Left lung (tissue), 10 donors: Measurements from ENCODE around the gene SAMD14. TPM values are rescaled to one million over a fixed set of nuclear protein-coding genes. Genes with fewer than 3 reads are reported as not detected.
A peak's percentile ranks its signal among the peaks of the same experiment; 100 is the strongest.
"Not testable (repeated sequence)": the region's sequence is repeated elsewhere in the genome, so short reads cannot be mapped to it uniquely, and the experiment has no call there.

Experiments
- ATAC-seq: fragments of 200-7000 bp; cut with Tn5 transposase; one replicate; pipeline ENCODE4 v1.9.1; 2020; ENCODE audit warnings: moderate library complexity
- DNase-seq, 4 donors: peaks; one replicate each; pipeline ENCODE4 v3.0.0-alpha.2; 2013 to 2020
- H3K27ac ChIP-seq, 2 donors: fragments of 200-600 bp; sonication (generic) in 1 of 2; one replicate each; pipeline versions ENCODE4 v1.5.0 to v1.8.0; 2020 to 2021
- H3K27me3 ChIP-seq, 2 donors: fragments of 200-600 bp; sonication (generic) in 1 of 2; one replicate each; pipeline versions ENCODE4 v1.5.0 to v1.8.0; 2020 to 2021
- H3K36me3 ChIP-seq, 2 donors: fragments of 200-600 bp; sonication (generic) in 1 of 2; one replicate each; pipeline versions ENCODE4 v1.5.0 to v1.8.0; 2020 to 2021
- H3K4me1 ChIP-seq, 2 donors: fragments of 200-600 bp; one replicate each; pipeline ENCODE4 v1.8.0; 2021
- H3K4me3 ChIP-seq, 2 donors: fragments of 200-600 bp; sonication (generic) in 1 of 2; one replicate each; pipeline versions ENCODE4 v1.5.0 to v1.8.0; 2020 to 2021; ENCODE audit warnings: mild to moderate bottlenecking in 1 of 2
- H3K9me3 ChIP-seq, 2 donors: fragments of 200-600 bp; sonication (generic) in 1 of 2; one replicate each; pipeline versions ENCODE4 v1.5.0 to v1.8.0; 2020 to 2021
- intact Hi-C, 2 donors: fragments of 100-400 bp; cut with DNase I; formaldehyde crosslinking; loops; one replicate each; pipeline versions ENCODE4 v1.11.2 to v1.14.2; 2022
- polyA plus RNA-seq, 6 donors: library from polyadenylated mRNA; unstranded; fragments of 120-200 nt; gene quantifications; one replicate each; pipeline ENCODE4 v1.2.1, GENCODE V29; 2013; ENCODE audit not compliant: insufficient read length in 6 of 6
- total RNA-seq, 2 donors: library from RNA; stranded (reverse); fragmentation: NEBNext Ultra II Directional; extraction: Animal tissue kit (Norgen Biotek cat#: 25700); gene quantifications; one replicate each; pipeline ENCODE4 v1.2.1, GENCODE V29; 2021
- TF ChIP-seq, protein P1 (sequence below), 2 donors: fragments of 200-600 bp; sonication (generic) in 1 of 2; IDR thresholded peaks; one replicate each; pipeline versions ENCODE4 v1.5.0 to v1.8.0; 2021; ENCODE audit warnings: antibody characterized with exemption in 2 of 2
- donor health status: DM: no; HTN: yes; CAD: no.
- donor health status: DM: no; HTN: no; CAD: no.

Gene SAMD14
- total and polyA plus RNA-seq, 8 donors, result 8.4 to 21.6 (median 15.8) TPM

DNA sequence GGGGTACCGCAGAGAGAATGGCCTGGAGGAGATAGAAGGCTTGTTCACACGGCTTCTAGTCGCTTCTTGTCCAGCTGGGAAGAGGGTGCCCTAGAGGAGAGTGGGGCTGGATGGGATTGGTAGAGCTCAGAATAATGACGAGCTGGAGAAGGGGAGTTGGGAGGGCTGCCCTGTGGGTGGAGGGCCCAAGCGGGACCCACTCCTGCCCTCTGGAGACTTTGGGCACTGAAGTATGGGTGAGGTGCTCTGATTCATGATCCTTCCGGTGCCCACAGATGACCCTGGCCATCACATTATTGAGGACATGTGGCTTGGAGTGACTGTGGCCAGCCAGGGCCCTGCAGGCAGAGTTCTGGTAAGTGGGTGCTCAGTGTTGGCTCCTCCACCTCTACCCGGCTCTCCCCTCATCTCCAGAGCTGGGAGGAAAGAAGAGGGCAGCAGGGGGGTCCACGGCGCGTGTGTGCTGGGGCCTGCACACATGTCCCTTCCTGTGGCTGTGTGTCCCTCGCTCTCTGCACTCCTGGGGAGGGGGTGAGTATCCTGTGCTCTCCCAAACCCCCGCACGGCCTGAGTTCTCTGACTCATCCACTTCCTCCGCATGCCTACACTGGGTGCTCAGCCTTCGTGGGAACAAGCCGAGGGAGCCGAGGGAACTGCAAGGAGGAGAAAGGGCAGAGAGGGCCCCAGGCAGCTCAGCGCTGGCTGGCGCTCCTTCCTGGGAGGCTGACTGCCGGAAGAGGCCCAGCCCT is 65.5 kb downstream of the SAMD14 start:
- TF ChIP-seq, protein P1, sequence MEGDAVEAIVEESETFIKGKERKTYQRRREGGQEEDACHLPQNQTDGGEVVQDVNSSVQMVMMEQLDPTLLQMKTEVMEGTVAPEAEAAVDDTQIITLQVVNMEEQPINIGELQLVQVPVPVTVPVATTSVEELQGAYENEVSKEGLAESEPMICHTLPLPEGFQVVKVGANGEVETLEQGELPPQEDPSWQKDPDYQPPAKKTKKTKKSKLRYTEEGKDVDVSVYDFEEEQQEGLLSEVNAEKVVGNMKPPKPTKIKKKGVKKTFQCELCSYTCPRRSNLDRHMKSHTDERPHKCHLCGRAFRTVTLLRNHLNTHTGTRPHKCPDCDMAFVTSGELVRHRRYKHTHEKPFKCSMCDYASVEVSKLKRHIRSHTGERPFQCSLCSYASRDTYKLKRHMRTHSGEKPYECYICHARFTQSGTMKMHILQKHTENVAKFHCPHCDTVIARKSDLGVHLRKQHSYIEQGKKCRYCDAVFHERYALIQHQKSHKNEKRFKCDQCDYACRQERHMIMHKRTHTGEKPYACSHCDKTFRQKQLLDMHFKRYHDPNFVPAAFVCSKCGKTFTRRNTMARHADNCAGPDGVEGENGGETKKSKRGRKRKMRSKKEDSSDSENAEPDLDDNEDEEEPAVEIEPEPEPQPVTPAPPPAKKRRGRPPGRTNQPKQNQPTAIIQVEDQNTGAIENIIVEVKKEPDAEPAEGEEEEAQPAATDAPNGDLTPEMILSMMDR (IDR thresholded peaks at IDR 0.05), result no peak
- peaks cover 48 to 65% of the 10 kb centered on the region in 2 donors for H3K4me1 ChIP-seq
- ATAC-seq (peak; percentile 34), DNase-seq (peak in 1 of 4 donors; percentile 77)
- peak overlapping the region; percentile 72 to 78 for H3K27ac ChIP-seq
- H3K9me3 ChIP-seq, result no peaks in the 10 kb centered on the region
- intact Hi-C loops, result no loop called here
- H3K27me3 ChIP-seq, result no peaks in the 10 kb centered on the region
- H3K4me3 ChIP-seq, result no peak overlapping the region
- H3K36me3 ChIP-seq, result peaks cover 0 to 24% of the 10 kb centered on the region in 2 donors

DNA sequence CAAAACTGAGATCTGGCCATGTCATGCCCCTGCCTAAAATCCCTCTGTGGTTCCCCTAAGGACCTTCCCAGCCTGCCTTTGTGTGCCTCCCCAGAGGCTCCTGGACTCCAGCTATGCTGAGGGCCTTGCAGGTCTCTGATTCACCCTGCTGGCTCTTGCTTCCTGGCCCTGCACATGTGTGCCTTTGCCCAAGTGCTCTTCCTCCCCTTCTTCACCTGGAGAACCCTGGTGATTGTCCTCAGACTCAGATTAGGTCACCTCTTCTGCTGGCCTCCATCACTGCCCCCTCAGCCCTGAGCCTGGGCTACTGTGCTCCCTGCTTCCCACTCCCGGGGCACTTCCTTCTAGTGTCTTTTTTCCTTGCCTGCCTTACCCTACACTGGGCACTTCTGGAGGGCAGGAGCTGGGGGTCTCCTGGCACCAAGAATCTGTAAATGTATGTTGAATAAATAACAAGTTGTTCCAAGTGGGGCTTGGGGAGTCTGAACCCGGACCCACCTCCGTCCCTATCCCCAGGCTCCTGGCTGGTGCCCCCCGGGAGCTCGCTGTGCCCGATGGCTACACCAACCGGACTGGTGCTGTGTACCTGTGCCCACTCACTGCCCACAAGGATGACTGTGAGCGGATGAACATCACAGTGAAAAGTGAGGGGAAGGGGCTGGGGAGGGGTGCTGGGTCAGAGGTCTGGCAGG is 66.3 kb downstream of the SAMD14 start:
- TF ChIP-seq, protein P1 (IDR thresholded peaks at IDR 0.05), result no peak
- Histone ChIP-seq H3K27me3 (no peaks in the 10 kb centered on the region), H3K9me3 (no peaks in the 10 kb centered on the region), H3K4me1 (peaks cover 55 to 72% of the 10 kb centered on the region in 2 donors), H3K4me3 (no peak overlapping the region), H3K27ac (peak overlapping the region; percentile 72 to 78), H3K36me3 (peaks cover 0 to 19% of the 10 kb centered on the region in 2 donors)
- DNase-seq (no peak), ATAC-seq (peak; percentile 1)
- intact Hi-C loops, result no loop called here

DNA sequence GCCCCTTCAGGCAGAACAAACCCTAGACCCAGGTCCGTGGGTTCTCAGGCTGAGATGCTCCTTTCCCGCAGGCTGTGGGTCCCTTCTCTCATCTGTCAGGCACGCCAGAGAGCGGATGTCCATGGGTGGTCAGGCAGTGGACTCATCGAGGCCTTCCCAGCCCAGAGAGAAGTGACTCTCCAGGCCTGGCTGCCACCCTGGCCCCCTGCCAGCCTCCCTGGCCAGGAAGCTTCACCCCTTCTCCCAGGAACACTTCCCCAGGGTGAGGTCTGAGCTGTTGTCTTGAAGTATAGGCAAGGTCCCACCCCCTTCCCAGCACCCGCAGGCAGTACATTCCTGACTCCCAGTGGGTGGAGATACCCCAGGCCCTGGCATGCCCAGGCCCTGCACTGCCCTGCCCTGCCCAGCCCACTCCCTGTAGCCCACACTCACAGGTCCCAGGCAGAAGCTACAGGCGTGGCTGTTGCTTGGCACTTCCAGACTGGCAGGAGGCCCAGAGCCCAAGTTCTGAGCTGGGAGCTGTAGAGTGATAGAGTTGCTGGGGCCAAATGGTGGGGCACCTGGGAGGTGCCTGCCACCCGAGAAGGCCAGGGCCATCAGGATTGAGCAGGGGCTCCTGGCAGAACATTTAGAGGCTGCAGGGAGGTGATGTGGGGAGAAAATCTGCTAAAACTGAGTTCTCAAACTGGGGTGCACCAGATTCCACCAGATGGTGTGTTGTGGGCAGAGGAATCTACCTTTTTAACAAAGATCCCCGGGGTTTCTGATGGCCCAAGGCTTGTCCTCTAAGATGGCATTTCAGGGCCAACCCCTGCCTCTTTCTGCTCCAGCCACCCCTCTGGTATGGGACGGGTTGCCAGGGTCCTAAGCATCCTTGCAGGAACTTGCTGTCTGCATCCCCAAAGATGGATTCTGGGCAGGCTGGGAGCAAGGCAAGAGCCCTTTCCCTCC is 67.4 kb downstream of the SAMD14 start:
- H3K9me3 ChIP-seq, result no peaks in the 10 kb centered on the region
- TF ChIP-seq, protein P1 (IDR thresholded peaks at IDR 0.05), result no peak
- DNase-seq (peak; percentile 33 to 93 (median 84)), ATAC-seq (peak; percentile 80)
- peaks cover 0 to 8% of the 10 kb centered on the region in 2 donors for H3K36me3 ChIP-seq
- H3K27me3 ChIP-seq, result peaks cover 0 to 6% of the 10 kb centered on the region in 2 donors
- H3K4me1 ChIP-seq, result peaks cover 65 to 83% of the 10 kb centered on the region in 2 donors
- intact Hi-C loops, result no loop called here
- H3K27ac ChIP-seq, result peak overlapping the region; percentile 72 to 78
- no peak overlapping the region for H3K4me3 ChIP-seq

DNA sequence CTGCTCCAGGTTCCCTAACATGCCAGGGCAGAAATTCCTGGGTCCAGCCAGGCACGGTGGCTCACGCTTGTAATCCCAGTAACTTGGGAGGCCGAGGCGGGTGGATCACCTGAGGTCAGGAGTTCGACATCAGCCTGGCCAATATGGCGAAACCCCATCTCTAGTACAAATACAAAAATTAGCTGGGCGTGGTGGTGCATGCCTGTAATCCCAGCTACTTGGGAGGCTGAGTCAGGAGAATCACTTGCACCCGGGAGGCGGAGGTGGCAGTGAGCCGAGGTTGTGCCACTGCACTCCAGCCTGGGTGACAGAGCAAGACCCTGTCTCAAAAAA is 68.3 kb downstream of the SAMD14 start:
- H3K36me3 ChIP-seq, intact Hi-C loops, H3K9me3 ChIP-seq, DNase-seq, ATAC-seq, H3K4me3 ChIP-seq: not testable (repeated sequence)
- Histone ChIP-seq H3K27ac (peak overlapping the region; percentile 72 to 78), H3K4me1 (peaks cover 67 to 91% of the 10 kb centered on the region in 2 donors), H3K27me3 (peaks cover 0 to 15% of the 10 kb centered on the region in 2 donors)

DNA sequence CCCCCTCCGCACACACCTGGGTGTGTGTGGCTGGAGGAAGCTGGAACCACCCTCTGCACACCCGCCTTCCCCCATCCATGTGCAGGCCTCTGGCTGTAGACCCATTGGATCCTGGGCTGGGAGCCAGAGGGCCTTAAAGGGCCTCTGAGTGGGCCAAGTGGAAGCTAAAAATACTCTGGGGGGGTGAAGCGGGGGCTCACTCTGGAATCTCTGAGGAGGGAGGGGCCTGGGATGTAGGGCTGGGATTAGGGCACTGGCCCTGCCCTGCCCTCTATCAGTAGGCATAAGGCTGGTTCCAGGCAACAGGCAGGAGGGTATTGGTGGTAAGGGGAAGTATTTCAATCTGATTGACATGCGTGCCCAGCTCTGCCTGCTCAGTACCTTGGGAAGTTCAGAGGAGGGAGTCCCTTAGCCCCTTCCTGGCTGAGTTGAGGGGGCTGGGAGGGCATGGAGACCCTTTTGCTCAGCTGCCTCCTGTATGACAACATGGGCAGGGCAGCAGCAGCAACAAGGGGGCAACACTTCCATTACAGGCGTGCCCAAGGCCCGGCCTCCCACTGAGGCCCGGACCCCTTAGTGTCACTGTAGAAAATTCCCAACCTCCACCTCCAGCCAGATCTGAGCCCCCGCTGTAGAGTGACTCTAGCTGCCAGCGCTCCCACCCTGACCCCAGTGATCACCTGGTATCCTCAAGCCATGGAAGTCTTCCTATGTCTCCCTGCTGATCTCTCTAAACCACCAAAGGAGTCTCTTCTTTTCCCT is 68.8 kb downstream of the SAMD14 start:
- H3K27me3 ChIP-seq, result peaks cover 0 to 20% of the 10 kb centered on the region in 2 donors
- peaks cover 67 to 97% of the 10 kb centered on the region in 2 donors for H3K4me1 ChIP-seq
- TF ChIP-seq, protein P1 (IDR thresholded peaks at IDR 0.05), result no peak
- DNase-seq (peak in 3 of 4 donors; percentile 79 to 90 (median 86)), ATAC-seq (peak; percentile 59)
- peak overlapping the region; percentile 72 to 78 for H3K27ac ChIP-seq
- H3K9me3 ChIP-seq, result no peaks in the 10 kb centered on the region
- no peaks in the 10 kb centered on the region for H3K36me3 ChIP-seq
- intact Hi-C loops, result no loop called here
- no peak overlapping the region for H3K4me3 ChIP-seq
